HG03060 (cell line): ENCODE measurements around the gene RERE.
"Not testable (repeated sequence)": the region's sequence is repeated elsewhere in the genome, so short reads cannot be mapped to it uniquely, and the experiment has no call there.

Source experiments
- ATAC-seq: cut with Tn5 transposase; IDR thresholded peaks from one replicate; pipeline ENCODE4 v1.9.1; 2021; ENCODE audit warnings: low read depth, moderate number of reproducible peaks; ENCODE audit not compliant: unreplicated experiment

RERE gene

GRCh38 chr1:8845104-8846097 lies 28.0 kb upstream of the RERE start:
- ATAC-seq = no peak

- no peak for ATAC-seq
Observed at GRCh38 chr1:8844501-8845006, 27.1 kb upstream of the RERE start.

- no peak for ATAC-seq
Observed at GRCh38 chr1:8841395-8841794, 24.0 kb upstream of the RERE start.

- ATAC-seq = no peak
Observed at GRCh38 chr1:8839990-8840389, 22.6 kb upstream of the RERE start.

DNA sequence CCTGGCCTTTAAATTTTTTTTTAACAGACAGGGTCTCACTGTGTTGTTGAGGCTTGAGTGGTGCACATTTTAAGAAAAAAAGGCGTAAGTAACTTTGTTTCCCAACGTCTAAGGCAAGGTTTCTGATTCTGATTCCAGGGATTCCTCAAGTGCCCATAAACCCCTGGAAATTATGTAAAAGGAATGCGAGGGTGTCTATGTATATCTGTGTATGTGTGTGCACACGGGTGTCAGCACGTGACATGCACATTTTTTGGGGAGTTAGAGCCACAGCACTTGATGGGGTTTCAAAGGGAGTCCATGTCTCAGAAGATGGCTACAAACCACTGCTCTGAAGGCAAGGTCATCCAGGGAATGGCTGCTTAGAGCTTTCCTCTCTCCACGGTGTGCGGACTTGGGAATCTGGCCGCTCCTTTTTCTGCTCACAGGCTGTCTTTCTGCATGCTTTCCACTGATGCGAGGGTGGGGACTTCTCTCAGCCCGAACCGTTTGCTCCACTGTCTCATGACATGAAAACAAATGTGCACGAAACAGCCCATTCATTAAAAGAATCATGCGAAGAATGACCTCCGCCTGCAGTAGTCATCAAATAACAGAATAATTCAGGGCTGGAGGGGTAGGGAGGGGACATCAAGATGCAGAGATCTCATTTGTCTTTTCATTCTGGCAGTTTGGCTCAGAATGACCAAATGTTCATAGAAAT lies 18.7 kb upstream of the RERE start:
- no peak for ATAC-seq

GRCh38 chr1:8831340-8831739 lies 13.9 kb upstream of the RERE start:
- no peak for ATAC-seq

GRCh38 chr1:8830732-8831131 lies 13.3 kb upstream of the RERE start:
- ATAC-seq = not testable (repeated sequence)

DNA sequence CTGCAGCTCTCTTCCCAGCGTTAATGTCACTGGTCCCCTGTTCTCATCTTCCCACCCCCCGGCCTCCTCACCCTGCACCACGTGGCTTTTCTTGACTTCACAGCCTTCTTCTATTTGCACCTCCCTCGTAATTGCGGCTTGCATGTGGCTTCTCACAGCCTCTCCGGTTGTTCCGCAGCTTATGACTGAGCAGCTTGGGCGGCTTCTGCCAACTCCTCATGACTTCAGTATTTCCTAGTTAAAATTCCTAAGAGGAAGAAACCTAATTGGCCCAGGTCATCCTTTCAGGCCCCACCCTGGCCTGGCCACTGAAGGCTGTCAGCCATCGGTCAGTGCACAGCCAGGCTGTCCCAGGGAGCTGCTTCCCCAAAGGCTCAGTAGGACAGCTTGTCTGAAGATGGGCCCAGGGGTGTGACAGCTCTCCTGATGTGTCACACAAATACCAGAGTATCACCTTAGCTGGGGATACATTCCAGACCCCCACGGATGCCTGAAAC lies 8.6 kb upstream of the RERE start:
- no peak for ATAC-seq

DNA sequence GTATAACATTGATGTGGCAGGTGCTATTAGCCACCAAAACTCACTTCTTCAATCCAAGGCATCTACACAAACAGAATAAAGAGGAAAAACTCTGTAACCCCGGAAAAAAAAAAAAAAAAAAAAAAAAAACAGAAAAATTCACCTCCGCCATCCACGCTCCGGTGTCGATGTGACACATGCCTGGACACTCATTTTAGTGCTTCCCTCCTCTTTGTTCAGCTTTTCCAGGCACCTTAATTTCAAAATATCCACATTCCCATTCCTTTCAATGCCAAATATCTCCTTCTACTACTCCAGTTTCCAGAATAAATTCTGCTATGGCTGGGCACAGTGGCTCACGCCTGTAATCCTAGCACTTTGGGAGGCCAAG lies 5.8 kb upstream of the RERE start:
- ATAC-seq = no peak

- no peak for ATAC-seq
Observed at GRCh38 chr1:8822373-8823294, 5.2 kb upstream of the RERE start.

- ATAC-seq = no peak
Observed at GRCh38 chr1:8821084-8821483, 3.6 kb upstream of the RERE start.

DNA sequence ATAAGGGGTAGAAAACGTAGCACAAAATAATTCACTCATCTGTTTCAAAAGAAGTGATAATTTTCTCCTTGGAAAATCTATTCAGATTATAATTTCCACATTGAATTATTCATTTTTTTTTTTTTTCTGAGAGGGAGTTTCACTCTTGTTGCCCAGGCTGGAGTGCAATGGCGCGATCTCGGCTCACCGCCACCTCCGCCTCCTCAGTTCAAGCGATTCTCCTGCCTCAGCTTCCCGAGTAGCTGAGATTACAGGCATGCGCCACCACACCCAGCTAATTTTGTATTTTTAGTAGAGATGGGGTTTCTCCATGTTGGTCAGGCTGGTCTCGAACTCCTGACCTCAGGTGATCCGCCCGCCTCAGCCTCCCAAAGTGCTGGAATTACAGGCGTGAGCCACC lies 1.3 kb upstream of the RERE start:
- ATAC-seq = not testable (repeated sequence)

- no peak for ATAC-seq
Observed at GRCh38 chr1:8818325-8818775, 910 bp upstream of the RERE start.

GRCh38 chr1:8816831-8817411 lies 519 bp downstream of the RERE start:
- ATAC-seq = no peak

DNA sequence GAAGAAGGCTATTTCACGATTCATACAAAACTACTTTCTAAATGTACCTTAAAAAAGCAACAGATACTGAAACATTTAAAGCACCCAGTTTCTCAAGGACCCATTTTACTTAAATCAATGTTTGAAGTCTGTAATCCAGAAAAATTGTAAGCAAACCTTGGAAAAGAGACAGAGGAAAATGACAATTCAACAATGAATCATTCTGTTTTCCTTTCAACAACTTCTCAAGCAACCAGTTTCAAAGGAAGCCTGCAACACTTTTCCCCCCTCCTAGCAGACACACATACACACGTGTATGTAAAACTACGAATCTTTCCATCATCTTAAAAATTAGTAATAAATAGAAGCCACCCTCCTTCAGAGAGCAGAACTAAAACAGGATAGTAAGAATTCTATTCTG lies 1.2 kb downstream of the RERE start:
- ATAC-seq = no peak

DNA sequence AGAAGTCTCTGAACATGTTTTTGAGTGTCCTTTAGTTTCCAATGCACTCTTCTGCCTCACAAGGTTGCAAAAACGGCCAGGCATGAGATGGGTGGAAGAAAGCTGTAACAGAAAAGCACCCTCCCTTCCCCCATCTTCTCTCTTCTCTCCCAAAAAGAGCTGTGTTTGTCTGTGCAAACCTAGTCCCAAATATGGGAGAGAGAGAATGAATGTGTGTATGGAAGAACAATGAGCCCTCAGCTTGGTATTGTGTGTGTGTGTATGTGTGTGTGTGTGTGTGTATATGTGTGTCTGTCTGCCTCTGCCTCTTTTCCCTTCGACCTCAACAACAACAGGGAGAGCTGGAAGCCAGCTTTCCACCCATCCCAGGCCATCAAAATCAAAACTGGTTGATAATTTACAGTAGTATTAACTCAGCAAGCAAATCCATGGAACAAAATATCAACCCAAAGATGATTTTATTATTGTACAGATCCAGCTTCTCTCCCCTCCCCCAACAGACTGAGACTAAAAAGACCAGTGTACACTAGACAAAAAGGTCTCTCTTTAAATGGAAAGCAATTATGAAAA lies 1.8 kb downstream of the RERE start:
- ATAC-seq = no peak

DNA sequence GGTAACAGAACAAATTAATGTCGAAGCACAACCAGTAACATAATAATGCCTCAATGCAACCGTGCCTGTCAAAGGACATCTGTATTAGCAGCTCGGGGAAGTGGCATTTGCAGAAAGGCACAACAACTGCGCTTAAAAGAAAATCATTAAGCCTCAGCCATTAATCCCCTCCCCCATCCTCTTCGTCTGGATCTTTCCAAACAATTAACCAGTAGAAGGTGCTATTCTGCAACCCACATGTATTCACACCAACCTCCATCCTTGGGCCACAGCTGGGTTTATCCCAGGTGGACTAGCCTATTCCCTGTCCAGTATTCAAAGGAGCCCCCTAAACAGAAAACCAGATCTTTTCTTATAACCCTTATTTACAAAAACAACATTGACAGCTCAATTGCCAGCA lies 2.6 kb downstream of the RERE start:
- no peak for ATAC-seq

DNA sequence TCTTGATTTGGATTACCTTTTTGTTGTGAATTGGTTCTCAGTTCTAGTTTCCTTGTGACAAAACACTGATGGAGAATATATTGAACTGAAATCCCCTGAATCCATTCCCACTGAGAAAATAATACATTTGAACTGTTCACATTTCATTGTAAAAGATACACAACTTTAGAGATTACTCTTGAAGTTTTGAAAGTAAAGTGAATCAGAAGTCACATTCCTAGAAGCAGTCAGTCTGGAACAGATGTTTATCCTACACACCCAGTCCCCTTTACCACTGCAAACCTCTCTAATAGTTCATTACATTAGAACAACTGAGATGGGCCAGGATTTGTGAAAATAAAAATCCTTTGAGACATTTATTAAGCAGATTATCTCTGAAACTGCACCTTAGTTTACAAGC lies 3.4 kb downstream of the RERE start:
- no peak for ATAC-seq

DNA sequence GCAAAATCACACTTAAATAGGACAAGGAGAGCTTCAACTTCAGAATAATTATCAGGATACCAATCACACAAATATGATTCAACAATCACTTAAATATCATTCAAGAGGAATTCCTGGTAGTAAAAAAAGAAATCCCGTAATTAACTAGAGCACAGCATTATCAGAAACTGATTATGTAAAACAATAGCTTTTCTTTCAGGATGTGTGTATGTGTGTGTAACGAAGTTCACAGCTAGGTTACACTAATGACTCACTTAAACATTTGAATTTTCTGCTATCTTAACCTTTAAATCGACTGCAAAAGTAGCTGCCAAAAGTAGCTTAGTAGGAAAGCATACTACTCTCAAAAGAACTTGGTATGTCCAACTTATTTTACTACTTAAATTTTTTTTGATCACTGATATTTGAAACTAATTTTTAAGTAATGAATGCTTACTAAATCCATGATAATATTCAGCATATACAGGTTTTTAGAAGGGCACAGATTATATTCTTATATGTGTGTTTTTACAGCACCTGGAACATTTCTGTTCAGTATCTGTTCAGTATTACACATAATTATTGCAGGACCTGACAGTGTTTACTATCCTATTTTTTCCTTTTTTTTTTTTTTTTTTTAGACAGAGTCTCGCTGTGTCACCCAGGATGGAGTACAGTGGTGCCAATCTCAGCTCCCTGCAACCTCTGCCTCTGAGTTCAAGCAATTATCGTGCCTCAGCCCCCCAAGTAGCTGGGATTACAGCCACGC lies 4.2 kb downstream of the RERE start:
- ATAC-seq = no peak
